ENCODE results near the gene HMCN2. TPM values are rescaled to one million over a fixed set of nuclear protein-coding genes. Genes with fewer than 3 reads are reported as not detected.
A peak's percentile ranks its signal among the peaks of the same experiment; 100 is the strongest.

HMCN2 gene
- total RNA-seq, 1 donor from 2014 or later: 0.15 TPM

- Mint-ChIP-seq H3K27ac (no peak overlapping the region), H3K9me3 (peaks cover 8% of the 10 kb centered on the region), H3K4me3 (peak overlapping the region; percentile 85), H3K27me3 (ENCODE audit: insufficient read depth, low read depth) (peaks cover 27% of the 10 kb centered on the region), H3K36me3 (peaks cover 2% of the 10 kb centered on the region), H3K4me1 (peaks cover 48% of the 10 kb centered on the region)
- H3K27me3 ChIP-seq: peaks cover 30% of the 10 kb centered on the region
- no peaks in the 10 kb centered on the region for H3K36me3 ChIP-seq
- H3K4me2 ChIP-seq: peak overlapping the region; percentile 89
- H3K4me1 ChIP-seq: peaks cover 28% of the 10 kb centered on the region
- DNase-seq (ENCODE audit: low spot score): peak; percentile 64
- H2AFZ ChIP-seq (replicated peaks): peak overlapping the region; percentile 28
- H3K79me2 ChIP-seq (ENCODE audit: low read depth): peaks cover 7% of the 10 kb centered on the region
- peak overlapping the region; percentile 57 for H3K4me3 ChIP-seq
- peaks cover 43% of the 10 kb centered on the region for H3F3A ChIP-seq (ENCODE audit: low read depth)
- peaks cover 3% of the 10 kb centered on the region for H3K9me3 ChIP-seq (ENCODE audit: low read depth)
- peaks cover 16% of the 10 kb centered on the region for H4K20me1 ChIP-seq (ENCODE audit: low read depth)
- no peak overlapping the region for H3K27ac ChIP-seq
- TF ChIP-seq EZH2 (IDR thresholded peaks at IDR 0.05) (no peak), EZH2phosphoT487 (IDR thresholded peaks at IDR 0.05) (no peak)
- TF ChIP-seq, protein P1, sequence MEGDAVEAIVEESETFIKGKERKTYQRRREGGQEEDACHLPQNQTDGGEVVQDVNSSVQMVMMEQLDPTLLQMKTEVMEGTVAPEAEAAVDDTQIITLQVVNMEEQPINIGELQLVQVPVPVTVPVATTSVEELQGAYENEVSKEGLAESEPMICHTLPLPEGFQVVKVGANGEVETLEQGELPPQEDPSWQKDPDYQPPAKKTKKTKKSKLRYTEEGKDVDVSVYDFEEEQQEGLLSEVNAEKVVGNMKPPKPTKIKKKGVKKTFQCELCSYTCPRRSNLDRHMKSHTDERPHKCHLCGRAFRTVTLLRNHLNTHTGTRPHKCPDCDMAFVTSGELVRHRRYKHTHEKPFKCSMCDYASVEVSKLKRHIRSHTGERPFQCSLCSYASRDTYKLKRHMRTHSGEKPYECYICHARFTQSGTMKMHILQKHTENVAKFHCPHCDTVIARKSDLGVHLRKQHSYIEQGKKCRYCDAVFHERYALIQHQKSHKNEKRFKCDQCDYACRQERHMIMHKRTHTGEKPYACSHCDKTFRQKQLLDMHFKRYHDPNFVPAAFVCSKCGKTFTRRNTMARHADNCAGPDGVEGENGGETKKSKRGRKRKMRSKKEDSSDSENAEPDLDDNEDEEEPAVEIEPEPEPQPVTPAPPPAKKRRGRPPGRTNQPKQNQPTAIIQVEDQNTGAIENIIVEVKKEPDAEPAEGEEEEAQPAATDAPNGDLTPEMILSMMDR (IDR thresholded peaks at IDR 0.05): no peak
- H3K9ac ChIP-seq: no peak overlapping the region
Measured at GRCh38 chr9:130446101-130446861, 180.7 kb downstream of the HMCN2 start.

- H3K4me3 ChIP-seq: no peak overlapping the region
- no peak overlapping the region for H2AFZ ChIP-seq (replicated peaks)
- no peaks in the 10 kb centered on the region for H3K9me3 Mint-ChIP-seq
- peaks cover 7% of the 10 kb centered on the region for H3K79me2 ChIP-seq (ENCODE audit: low read depth)
- no peaks in the 10 kb centered on the region for H3K36me3 ChIP-seq
- DNase-seq (ENCODE audit: low spot score): no peak
- H3K27ac Mint-ChIP-seq: peak overlapping the region; percentile 61
- TF ChIP-seq EZH2phosphoT487 (IDR thresholded peaks at IDR 0.05): no peak
- TF ChIP-seq EZH2 (IDR thresholded peaks at IDR 0.05): no peak
- TF ChIP-seq, protein P1 (IDR thresholded peaks at IDR 0.05): no peak
- H3K9ac ChIP-seq: no peak overlapping the region
- H3K9me3 ChIP-seq (ENCODE audit: low read depth): no peaks in the 10 kb centered on the region
- H3K27me3 ChIP-seq: peaks cover 30% of the 10 kb centered on the region
- peak overlapping the region; percentile 65 for H3K4me3 Mint-ChIP-seq
- H3K27me3 Mint-ChIP-seq (ENCODE audit: insufficient read depth, low read depth): peaks cover 16% of the 10 kb centered on the region
- peaks cover 43% of the 10 kb centered on the region for H3F3A ChIP-seq (ENCODE audit: low read depth)
- peak overlapping the region; percentile 89 for H3K4me2 ChIP-seq
- peaks cover 28% of the 10 kb centered on the region for H3K4me1 ChIP-seq
- H3K27ac ChIP-seq: no peak overlapping the region
- H4K20me1 ChIP-seq (ENCODE audit: low read depth): peaks cover 16% of the 10 kb centered on the region
- no peaks in the 10 kb centered on the region for H3K36me3 Mint-ChIP-seq
- peaks cover 57% of the 10 kb centered on the region for H3K4me1 Mint-ChIP-seq
Measured at GRCh38 chr9:130447193-130447816, 181.7 kb downstream of the HMCN2 start.

DNA sequence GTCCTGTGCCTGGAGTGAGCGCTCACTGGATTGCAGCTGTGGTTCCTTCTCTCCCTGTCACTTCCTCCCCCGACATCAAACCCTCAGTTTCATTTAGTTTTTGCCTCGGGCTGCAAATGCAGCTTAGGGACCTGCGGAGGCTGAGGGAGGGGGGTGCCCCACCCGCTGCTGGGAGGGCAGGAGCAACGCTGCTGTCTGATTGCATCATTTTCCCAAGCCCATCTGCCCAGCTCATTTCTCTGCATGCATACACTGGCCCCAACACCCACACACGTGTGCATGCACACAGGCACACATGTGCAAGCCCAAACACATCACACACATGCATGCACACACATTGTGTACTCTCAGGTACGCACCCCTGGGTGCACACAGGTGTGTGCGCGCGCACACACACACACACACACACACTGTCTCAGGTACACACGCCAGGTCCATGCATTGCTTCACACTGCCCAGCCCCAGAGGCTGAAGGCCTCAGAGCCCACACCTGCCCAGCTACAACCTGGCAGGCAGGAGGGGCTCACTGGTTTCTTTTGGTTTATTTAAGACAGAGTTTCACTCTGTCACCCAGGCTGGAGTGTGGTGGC lies 182.6 kb downstream of the HMCN2 start:
- Mint-ChIP-seq H3K4me3 (peak overlapping the region; percentile 64), H3K36me3 (no peaks in the 10 kb centered on the region), H3K27me3 (ENCODE audit: insufficient read depth, low read depth) (peaks cover 16% of the 10 kb centered on the region), H3K4me1 (peaks cover 61% of the 10 kb centered on the region), H3K27ac (peak overlapping the region; percentile 94), H3K9me3 (no peaks in the 10 kb centered on the region)
- H3K27ac ChIP-seq: no peak overlapping the region
- H3K4me2 ChIP-seq: no peak overlapping the region
- no peaks in the 10 kb centered on the region for H3K36me3 ChIP-seq
- peaks cover 30% of the 10 kb centered on the region for H3K27me3 ChIP-seq
- no peaks in the 10 kb centered on the region for H3K9me3 ChIP-seq (ENCODE audit: low read depth)
- no peak overlapping the region for H2AFZ ChIP-seq (replicated peaks)
- no peak for TF ChIP-seq EZH2phosphoT487 (IDR thresholded peaks at IDR 0.05)
- TF ChIP-seq, protein P1 (IDR thresholded peaks at IDR 0.05): no peak
- TF ChIP-seq EZH2 (IDR thresholded peaks at IDR 0.05): no peak
- peaks cover 28% of the 10 kb centered on the region for H3K4me1 ChIP-seq
- peaks cover 16% of the 10 kb centered on the region for H4K20me1 ChIP-seq (ENCODE audit: low read depth)
- peaks cover 42% of the 10 kb centered on the region for H3F3A ChIP-seq (ENCODE audit: low read depth)
- no peak for DNase-seq (ENCODE audit: low spot score)
- H3K4me3 ChIP-seq: no peak overlapping the region
- peaks cover 7% of the 10 kb centered on the region for H3K79me2 ChIP-seq (ENCODE audit: low read depth)
- no peak overlapping the region for H3K9ac ChIP-seq

Measured in neural progenitor cell (in vitro differentiated cells).